HepG2 (cell line): ENCODE data around the gene RRBP1. TPM values are rescaled to one million over a fixed set of nuclear protein-coding genes. Genes with fewer than 3 reads are reported as not detected.

Experiments
- EED ChIP-seq: sonication (generic); formaldehyde crosslinking; IDR thresholded peaks from 2 replicates; pipeline ENCODE4 v1.5.0; 2020; ENCODE audit warnings: mild to moderate bottlenecking, missing genetic modification reagents
- FOSL1 ChIP-seq: sonication (generic); formaldehyde crosslinking; IDR thresholded peaks from 2 replicates; pipeline ENCODE4 v1.9.0; 2021; ENCODE audit warnings: missing genetic modification reagents, borderline replicate concordance
- MXD1 ChIP-seq: sonication (generic); formaldehyde crosslinking; IDR thresholded peaks from 2 replicates; pipeline ENCODE4 v1.4.0; 2020; ENCODE audit warnings: mild to moderate bottlenecking, missing genetic modification reagents
- ZNF18 ChIP-seq: sonication (generic); formaldehyde crosslinking; IDR thresholded peaks from 2 replicates; pipeline ENCODE4 v1.8.0; 2022; ENCODE audit warnings: mild to moderate bottlenecking, missing genetic modification reagents; ENCODE audit not compliant: insufficient replicate concordance
- ZNF713 ChIP-seq: sonication (generic); formaldehyde crosslinking; IDR thresholded peaks from 2 replicates; pipeline ENCODE4 v1.4.0; 2020; ENCODE audit warnings: mild to moderate bottlenecking, missing genetic modification reagents
- ZNF792 ChIP-seq: IDR thresholded peaks from 2 replicates; pipeline ENCODE4 v1.6.1; 2016
- polyA plus RNA-seq, 8 experiments: library from polyadenylated mRNA; depleted of rRNA in 3 of 8; stranded (reverse) in 7 of 8; unstranded in 1 of 8; fragments of >200 nt; fragmentation: Illumina TruSeq in 4 of 8; extraction: Trizol in 4 of 8; gene quantifications; 2 replicates each; pipeline versions ENCODE4 v1.2.1 to v1.2.3, GENCODE V29; 2011 to 2016; ENCODE audit warnings: low read depth in 4 of 8, missing spikeins in 1 of 8, mixed read lengths in 1 of 8; ENCODE audit not compliant: insufficient read depth in 1 of 8
- total RNA-seq, 5 experiments: library from RNA; depleted of rRNA; stranded (reverse); fragments of >200 nt; fragmentation: Illumina TruSeq; extraction: Trizol; gene quantifications; 2 replicates each; pipeline ENCODE4 v1.2.3, GENCODE V29; 2016; ENCODE audit warnings: low read depth in 1 of 5
- TF ChIP-seq, protein P1 (sequence below): sonication (generic); formaldehyde crosslinking; IDR thresholded peaks from 2 replicates; pipeline ENCODE4 v1.5.1; 2020; ENCODE audit warnings: mild to moderate bottlenecking, missing genetic modification reagents, borderline replicate concordance
- TF ChIP-seq, protein P2 (sequence below): sonication (generic); formaldehyde crosslinking; IDR thresholded peaks from 2 replicates; pipeline ENCODE4 v1.5.0; 2020; ENCODE audit warnings: mild to moderate bottlenecking, missing genetic modification reagents
- TF ChIP-seq, protein P3 (sequence below): IDR thresholded peaks from 2 replicates; pipeline ENCODE4 v1.6.1; 2016
- TF ChIP-seq, protein P4 (sequence below): sonication (generic); formaldehyde crosslinking; IDR thresholded peaks from 2 replicates; pipeline ENCODE4 v1.5.0; 2020; ENCODE audit warnings: missing genetic modification reagents

Gene RRBP1
- total and polyA plus RNA-seq, 2 of the 13 experiments (the other 11 are each of a cell fraction or from before 2014, with no cell fraction given): 150 to 222 TPM

DNA sequence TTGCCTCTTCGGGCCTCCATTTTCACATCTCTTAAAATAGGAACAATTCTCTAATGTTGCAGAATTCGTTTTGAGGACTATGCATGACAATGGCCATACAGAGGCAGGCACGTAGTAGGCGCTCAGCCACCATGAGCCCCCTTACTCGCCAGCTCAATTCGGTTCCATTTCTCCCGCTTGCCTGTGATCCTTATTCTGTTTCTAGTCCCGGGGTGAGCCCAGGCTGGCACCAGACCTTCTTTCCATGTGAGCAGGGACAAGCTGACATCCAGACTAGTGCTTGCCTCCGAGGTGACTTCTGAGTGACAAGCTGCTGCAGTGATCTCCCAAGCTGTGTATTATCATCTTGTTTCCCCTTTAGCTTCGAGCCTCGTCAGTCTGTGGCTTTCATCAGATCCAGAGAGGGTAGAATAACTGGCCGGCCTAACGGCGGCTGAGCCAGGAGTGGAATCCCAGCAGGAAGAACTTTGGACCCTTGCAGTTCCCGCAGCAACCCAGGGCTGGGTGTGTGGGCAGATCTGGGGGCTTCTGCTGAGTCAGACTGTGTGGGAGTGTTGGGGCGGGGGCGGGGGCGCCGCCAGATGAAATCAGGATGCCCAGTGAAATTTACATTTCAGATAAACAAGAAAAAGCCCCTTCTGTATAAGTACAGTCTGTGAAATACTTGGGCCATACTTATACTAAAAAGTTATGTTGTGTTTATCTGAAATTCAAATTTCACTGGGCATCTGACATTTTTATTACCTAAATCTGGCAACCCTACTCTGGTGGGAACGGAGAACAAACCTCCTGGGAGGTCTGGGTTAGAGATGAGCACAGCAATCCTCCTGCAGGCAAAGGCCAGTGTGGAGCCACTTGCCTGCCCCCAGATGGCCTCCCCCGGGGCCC lies 28.6 kb upstream of the RRBP1 start (continued):
- TF ChIP-seq, protein P1, sequence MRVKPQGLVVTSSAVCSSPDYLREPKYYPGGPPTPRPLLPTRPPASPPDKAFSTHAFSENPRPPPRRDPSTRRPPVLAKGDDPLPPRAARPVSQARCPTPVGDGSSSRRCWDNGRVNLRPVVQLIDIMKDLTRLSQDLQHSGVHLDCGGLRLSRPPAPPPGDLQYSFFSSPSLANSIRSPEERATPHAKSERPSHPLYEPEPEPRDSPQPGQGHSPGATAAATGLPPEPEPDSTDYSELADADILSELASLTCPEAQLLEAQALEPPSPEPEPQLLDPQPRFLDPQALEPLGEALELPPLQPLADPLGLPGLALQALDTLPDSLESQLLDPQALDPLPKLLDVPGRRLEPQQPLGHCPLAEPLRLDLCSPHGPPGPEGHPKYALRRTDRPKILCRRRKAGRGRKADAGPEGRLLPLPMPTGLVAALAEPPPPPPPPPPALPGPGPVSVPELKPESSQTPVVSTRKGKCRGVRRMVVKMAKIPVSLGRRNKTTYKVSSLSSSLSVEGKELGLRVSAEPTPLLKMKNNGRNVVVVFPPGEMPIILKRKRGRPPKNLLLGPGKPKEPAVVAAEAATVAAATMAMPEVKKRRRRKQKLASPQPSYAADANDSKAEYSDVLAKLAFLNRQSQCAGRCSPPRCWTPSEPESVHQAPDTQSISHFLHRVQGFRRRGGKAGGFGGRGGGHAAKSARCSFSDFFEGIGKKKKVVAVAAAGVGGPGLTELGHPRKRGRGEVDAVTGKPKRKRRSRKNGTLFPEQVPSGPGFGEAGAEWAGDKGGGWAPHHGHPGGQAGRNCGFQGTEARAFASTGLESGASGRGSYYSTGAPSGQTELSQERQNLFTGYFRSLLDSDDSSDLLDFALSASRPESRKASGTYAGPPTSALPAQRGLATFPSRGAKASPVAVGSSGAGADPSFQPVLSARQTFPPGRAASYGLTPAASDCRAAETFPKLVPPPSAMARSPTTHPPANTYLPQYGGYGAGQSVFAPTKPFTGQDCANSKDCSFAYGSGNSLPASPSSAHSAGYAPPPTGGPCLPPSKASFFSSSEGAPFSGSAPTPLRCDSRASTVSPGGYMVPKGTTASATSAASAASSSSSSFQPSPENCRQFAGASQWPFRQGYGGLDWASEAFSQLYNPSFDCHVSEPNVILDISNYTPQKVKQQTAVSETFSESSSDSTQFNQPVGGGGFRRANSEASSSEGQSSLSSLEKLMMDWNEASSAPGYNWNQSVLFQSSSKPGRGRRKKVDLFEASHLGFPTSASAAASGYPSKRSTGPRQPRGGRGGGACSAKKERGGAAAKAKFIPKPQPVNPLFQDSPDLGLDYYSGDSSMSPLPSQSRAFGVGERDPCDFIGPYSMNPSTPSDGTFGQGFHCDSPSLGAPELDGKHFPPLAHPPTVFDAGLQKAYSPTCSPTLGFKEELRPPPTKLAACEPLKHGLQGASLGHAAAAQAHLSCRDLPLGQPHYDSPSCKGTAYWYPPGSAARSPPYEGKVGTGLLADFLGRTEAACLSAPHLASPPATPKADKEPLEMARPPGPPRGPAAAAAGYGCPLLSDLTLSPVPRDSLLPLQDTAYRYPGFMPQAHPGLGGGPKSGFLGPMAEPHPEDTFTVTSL (CRISPR knock-in tag): peak; percentile 65; the same call in 1 of the 2 replicates
- peak; percentile 76 for TF ChIP-seq ZNF792 (CRISPR knock-in tag)
- TF ChIP-seq, protein P2, sequence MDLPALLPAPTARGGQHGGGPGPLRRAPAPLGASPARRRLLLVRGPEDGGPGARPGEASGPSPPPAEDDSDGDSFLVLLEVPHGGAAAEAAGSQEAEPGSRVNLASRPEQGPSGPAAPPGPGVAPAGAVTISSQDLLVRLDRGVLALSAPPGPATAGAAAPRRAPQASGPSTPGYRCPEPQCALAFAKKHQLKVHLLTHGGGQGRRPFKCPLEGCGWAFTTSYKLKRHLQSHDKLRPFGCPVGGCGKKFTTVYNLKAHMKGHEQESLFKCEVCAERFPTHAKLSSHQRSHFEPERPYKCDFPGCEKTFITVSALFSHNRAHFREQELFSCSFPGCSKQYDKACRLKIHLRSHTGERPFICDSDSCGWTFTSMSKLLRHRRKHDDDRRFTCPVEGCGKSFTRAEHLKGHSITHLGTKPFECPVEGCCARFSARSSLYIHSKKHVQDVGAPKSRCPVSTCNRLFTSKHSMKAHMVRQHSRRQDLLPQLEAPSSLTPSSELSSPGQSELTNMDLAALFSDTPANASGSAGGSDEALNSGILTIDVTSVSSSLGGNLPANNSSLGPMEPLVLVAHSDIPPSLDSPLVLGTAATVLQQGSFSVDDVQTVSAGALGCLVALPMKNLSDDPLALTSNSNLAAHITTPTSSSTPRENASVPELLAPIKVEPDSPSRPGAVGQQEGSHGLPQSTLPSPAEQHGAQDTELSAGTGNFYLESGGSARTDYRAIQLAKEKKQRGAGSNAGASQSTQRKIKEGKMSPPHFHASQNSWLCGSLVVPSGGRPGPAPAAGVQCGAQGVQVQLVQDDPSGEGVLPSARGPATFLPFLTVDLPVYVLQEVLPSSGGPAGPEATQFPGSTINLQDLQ: no peak
- peak; percentile 93; the same call in 1 of the 2 replicates for TF ChIP-seq ZNF713
- TF ChIP-seq, protein P3, sequence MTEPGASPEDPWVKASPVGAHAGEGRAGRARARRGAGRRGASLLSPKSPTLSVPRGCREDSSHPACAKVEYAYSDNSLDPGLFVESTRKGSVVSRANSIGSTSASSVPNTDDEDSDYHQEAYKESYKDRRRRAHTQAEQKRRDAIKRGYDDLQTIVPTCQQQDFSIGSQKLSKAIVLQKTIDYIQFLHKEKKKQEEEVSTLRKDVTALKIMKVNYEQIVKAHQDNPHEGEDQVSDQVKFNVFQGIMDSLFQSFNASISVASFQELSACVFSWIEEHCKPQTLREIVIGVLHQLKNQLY (CRISPR knock-in tag): no peak
- TF ChIP-seq ZNF18: peak; percentile 59
- peak; percentile 50; the same call in 1 of the 2 replicates for TF ChIP-seq FOSL1 (CRISPR knock-in tag)
- TF ChIP-seq, protein P4, sequence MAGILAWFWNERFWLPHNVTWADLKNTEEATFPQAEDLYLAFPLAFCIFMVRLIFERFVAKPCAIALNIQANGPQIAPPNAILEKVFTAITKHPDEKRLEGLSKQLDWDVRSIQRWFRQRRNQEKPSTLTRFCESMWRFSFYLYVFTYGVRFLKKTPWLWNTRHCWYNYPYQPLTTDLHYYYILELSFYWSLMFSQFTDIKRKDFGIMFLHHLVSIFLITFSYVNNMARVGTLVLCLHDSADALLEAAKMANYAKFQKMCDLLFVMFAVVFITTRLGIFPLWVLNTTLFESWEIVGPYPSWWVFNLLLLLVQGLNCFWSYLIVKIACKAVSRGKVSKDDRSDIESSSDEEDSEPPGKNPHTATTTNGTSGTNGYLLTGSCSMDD: no peak
- TF ChIP-seq EED (CRISPR knock-in tag): 0 out of 2 replicates have a peak, but pooled peaks have one; percentile 0
- peak; percentile 74 for TF ChIP-seq MXD1 (CRISPR knock-in tag)
